Raji (cell line): ENCODE data around the gene MLLT6.
A peak's percentile ranks its signal among the peaks of the same experiment; 100 is the strongest.

Experiments
- POLR2A ChIP-seq: IDR thresholded peaks from 2 replicates; pipeline ENCODE4 v1.6.1; 2011; ENCODE audit warnings: low read depth, low read length, control low read depth; ENCODE audit not compliant: insufficient read depth

MLLT6 gene

DNA sequence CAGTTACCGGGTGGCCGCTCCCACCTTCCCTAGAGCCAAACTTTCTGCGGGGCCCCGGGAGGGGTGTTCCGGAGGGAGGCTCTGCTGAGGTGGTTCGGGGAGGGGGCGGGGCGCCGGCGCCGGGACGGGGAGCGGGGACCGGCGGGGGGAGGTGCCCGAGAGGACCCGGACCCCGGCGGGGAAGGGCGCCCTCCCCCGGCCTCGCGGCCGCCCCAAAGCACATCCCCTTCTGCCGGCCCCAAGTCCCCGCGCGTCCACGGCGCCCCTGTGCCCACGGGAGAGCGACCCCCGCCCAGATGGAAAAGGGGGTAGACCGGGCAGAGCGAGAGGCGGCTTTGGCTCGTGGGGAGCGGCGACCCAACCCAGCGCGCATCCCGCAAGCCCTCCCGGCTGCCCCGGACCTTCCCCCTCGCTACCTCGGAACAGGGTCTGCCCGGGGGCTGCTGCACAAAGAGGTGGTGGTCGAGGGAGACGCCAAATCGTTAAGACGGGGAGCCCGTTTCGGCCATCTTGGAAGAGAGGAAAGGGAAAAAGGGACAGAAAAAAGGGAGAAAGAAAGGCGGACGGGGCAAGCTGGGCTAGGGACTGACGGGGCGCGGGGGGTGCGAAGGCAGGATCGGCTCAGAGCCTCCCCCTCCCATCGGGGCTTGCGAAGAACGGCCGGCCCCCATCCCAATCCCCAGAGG, 42.5 kb downstream of the MLLT6 start:
- no peak for TF ChIP-seq POLR2A

DNA sequence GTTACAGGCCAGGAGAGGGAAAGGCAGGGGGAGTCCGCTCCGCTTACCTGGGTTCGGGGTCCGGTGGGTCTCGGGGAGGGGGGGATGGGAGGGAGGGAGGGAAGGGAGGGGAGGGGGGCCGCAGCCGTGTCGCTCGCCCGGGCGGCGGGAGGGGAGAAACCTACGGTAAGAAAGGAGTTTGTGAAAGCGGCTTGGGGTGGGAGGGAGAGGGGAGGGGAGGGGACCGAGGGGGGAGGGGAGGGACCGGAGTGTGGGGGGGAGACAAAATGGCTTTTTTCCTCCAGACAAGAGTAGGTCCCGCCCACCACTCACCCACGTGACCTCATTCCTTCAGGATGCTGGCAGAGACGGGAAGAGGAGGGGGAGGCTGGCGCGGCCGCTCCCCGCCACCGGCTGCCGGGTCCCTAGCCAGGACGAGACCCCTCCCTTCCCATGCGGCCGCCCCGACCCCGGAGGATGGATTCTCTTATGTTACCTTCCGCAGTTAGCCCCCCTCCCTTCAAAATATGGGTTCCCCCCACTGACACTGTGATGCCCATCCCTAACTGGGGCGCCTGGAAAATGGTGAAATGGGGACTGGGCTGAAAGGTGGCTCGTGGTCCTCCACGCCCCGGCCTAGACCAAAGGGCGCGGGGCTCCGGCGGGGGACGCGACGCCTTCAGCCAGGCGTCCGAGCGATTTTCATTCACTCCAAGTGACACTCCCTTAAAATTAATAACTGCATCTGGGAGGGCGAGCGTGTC, 43.2 kb downstream of the MLLT6 start, which contains the start of gene PCGF2:
Gene PCGF2 (minus strand): TSS at position 188 of the 743 bp plus-strand sequence. CDS start 7,934 bp downstream, outside the sequence.
- no peak for TF ChIP-seq POLR2A

DNA sequence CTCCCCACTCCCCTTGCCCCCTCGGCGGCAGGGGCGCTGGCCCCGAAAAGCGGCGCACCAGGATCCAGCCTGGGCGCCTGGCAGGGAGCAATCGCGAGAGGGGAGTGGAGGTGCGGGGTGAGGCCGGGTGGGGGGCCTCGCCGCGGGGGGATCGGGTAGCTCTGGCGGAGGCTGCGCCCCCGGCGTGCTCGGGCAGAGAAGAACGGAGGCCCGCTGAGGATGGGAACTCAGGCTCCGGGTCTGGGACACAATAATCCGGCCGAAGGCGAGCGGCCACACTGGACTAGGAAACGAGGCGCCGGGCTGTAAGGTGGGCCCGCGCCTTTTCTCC, 43.8 kb downstream of the MLLT6 start:
- no peak for TF ChIP-seq POLR2A

DNA sequence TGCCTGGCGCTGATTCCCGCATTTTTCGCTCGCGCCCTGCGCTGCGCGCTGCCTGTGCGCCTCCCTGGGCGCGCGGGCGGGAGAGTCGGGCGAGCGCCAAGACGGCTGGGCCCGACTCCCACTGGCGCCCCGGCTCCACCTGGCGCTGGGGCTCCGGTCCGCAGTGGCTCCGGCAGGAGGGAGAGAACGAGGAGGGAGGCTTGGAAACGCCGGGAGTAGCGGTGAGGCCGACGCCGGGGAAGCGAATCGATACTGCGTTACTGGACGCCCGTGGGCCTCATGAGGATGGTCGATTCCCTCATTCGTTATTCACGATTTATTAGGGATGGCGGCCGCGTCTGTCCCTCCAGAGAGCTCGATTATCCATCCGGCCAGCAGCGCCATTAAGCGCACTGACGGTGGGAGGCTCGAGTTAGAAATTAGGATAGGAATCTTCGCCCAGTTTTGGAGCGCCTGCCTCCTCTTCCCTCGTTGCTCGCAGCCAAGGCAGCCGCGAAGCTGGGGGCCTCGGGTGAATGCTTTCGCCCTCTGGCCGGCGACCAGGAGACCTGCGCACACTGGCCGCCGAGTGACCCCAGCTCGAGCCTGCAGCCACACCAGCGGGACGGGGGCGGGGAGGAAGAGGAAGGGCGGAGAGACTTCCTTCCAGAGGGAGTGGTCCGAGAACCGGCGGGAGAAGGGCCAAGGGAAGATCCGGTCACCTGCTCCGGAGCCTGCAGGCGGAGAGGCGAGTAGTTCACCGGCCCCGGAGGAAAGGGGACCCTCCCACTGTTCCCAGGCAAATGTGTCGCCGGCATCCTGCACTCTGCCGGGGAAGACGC, 44.4 kb downstream of the MLLT6 start:
- no peak for TF ChIP-seq POLR2A

DNA sequence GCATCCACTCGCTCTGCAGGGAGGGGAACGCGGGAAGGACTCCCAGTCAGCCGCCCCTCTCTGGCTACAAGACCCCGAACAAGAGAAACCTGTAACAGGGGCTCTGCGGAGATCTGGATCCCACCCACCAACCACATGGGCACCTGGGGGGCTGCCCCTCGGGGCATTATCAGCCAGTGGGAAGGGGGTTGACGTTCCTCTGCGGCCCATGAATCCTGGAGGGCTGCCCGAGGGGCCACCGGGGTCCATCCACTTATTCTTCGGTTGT, 44.9 kb downstream of the MLLT6 start:
- no peak for TF ChIP-seq POLR2A

DNA sequence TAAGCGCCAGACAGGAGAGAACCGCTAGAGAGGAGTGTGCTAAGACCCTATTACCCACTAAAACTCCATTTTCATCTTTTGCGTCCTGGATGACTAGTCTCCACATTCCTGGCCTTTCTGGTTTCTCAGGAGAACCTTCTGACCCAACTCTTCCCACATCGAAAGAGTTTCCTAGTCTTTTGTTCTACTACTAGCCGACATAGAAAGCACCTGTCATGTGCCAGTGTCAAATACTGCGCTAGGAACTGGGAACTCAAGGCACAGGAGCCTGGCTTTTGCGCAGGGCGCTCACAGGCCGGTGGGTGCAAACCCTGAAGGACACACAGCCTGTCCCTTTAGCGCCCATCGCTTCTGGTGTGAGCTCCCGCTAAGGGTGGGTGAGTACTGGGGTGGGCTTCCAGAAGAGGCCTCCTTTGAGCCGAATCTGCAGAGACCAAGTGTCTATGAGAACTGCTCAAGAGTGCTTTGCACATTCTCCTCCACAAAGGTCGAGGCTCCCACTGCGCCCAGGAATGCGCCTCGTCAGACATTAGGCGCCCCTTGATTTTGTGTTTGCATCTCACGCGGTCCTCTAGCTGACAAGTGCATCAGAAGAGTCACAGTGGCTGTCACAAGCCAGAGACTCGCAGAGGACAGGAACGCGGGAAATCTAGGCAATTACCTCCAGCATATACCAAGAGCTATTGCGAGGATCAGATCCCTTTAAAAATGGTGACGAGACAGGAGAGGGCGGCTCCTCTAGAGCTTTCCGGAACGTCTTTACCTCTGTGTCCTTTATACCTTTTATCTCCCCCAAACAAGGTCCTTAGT, 45.4 kb downstream of the MLLT6 start:
- no peak for TF ChIP-seq POLR2A

DNA sequence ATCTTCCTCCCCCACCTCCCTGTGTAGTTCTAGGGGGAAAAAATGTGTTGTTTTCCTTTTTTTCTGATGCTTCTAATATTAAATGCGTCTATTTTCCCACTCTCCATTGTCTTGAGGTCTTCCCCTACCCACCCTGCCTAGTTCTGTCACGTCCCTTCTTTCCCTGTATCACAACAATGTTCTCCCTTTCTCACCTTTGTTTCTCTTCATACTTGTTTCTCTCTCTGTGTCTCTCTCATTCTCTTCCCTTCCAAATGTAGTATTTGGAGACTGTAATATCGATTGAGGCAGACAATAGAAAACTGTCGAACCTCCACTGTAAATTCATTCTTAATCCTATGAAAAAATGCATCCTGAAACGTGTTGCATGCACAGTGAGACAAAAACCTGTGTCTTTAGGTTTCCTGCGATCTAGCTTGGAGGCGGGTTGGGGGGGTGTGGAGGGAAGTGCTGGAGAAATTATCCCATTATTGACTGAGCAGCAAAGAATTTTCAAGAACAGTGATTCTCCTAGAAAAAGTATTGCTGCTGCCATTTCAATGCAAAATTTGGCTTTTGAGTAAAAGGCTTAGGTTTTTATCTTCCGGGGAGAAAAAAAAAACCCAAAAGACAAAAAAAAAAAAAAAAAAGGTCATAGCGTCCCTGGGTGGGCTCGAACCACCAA, 46.2 kb downstream of the MLLT6 start:
- no peak for TF ChIP-seq POLR2A

DNA sequence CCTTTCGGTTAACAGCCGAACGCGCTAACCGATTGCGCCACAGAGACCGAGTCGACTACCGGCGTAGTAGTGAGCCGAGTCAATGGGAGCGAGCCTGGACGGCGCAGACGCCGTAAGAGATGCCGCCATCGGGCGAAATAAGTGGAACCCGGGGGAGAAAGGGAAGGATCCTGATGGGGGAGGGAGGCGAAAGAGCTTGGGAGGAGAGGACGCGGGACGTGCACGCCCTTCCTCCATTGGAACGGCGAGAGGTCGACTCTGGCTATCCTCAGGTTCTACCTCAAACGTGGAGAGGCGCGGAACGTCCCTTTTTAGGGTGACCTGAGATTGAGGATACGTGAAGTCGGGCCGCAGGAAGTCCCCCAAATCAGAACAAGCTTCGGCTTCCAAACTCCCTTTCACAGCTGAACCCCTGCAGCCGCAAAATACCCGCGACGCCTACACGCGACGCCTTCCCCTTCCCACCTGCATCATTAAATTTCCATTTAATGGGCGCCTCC, 46.8 kb downstream of the MLLT6 start:
- no peak for TF ChIP-seq POLR2A

DNA sequence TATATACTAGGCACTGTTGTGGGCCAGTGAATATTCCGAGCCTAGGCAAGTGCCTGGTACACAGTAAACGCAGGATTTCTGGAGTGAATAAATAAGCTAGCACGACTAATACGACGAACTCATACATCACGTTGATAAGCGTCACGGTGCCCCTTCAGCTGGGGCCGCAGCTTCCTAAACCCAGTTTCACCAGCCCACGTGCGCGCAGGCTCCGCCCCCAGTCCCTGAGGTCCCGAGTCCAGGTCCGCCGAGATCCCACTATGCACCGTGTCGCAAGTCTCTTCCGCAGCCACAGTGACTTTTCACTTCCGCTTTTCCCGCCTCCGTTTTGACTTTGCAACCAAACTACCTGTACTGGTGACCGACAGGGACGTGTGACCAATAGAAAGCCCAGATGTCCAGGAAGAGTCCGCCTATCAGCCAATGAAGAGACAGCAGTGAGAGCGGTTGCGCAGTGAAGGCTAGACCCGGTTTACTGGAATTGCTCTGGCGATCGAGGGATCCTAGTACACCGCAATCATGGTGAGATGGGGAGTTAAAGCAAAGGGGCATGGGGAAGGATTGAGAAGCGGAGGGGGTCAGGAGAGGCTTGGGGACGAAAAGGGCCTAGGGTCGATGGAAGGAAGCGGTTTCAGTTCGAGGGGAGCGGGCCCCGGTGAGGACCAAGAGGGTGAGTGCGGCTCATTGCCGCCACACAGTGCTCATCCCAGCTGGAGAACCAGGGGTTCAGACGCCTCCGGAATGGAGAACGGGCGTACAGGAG, 47.4 kb downstream of the MLLT6 start, which contains the start of gene PSMB3:
Gene PSMB3 (plus strand): TSS at position 434 of the 763 bp plus-strand sequence. CDS start 86 bp downstream, at position 520.
- peak; percentile 95 for TF ChIP-seq POLR2A

DNA sequence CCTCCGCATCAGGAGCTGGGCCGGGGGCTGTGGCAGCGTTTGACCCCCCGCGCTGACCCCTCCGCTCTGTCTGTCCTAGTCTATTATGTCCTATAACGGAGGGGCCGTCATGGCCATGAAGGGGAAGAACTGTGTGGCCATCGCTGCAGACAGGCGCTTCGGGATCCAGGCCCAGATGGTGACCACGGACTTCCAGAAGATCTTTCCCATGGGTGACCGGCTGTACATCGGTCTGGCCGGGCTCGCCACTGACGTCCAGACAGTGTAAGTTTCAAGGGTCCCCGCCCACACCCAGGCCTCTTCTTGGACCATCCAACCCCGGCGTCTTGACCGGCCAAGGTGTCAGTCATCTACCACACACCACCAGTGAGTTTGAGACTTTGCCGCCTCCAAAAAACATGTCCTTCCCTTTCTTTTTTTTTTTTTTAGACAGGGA, 48.0 kb downstream of the MLLT6 start:
- TF ChIP-seq POLR2A = no peak

DNA sequence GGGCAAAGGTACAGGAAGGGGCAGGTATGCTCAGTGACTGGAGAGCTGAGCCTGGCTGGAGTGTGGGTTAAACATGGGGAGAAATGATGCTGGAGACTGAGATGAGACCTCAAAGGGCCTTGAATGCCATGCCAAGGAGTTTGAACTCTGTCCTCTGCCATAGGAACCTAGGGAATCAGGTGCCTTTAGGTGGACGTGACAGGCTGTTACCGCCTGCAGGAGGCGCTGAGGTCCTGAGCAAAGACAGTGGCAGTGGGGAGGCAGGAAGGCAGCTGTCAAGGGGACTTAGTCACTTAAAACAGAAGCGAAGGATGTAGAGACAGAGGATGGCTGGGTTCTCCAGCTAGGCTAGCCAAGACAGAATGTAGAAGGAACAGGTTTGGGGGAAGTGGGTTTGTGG, 56.5 kb downstream of the MLLT6 start:
- no peak for TF ChIP-seq POLR2A

DNA sequence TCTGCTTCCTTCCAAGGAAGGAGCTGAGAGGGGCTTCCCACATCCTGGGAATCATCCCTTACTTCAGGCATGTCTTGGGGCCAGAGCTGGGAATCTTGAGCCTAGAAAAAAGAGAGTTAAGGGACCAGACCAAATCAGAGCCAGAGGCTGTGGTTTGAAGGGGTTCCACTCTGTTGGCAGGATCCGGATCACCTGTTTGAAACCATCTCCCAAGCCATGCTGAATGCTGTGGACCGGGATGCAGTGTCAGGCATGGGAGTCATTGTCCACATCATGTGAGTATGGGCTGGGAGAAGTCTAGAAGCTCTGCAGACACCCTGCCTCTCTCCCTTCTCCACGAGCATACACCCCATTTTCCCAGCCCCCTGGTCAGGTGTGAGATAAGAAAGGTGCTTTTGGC, 57.2 kb downstream of the MLLT6 start:
- no peak for TF ChIP-seq POLR2A

DNA sequence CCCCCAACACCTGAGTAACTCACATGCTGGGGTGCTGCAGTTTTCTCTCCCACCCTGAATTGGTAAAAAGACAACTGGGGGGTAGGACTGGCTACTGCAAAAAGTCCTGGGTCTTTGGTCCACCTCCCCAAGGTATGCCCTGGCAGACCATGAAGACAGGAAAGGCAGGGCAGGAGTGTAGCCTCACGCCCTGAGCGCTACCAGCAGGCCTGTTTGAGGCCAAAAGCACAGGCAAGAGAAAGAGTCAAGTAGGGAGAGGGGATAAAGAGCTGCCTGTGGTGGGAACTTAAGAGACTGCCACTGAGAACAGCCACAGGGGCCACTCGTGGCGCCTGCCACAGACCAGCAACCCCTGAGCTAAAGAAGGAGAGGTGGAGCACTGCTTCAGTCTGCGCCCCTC, 61.3 kb downstream of the MLLT6 start:
- TF ChIP-seq POLR2A = no peak

DNA sequence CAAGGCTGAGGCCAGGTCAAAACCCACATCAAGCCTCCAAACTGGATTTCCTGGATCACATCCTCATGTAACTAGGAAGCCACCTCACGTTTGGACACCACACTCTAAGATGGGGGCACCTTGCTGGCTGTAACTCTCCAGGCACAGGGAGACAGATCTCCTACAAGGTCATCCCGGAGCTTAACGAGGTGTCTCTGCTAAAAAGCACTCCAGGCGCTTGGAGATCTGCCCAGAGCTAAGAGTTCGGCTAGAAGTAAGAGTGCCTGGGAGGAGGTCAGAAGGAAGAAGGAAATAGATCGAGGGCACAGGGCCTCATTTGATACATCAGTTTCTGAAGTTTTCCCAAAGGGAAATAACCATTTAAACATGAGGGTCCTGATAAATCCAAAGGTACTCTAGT, 63.3 kb downstream of the MLLT6 start:
- no peak for TF ChIP-seq POLR2A
